Uterus (tissue), 4 donors: ENCODE measurements around the gene TTLL3. TPM values are rescaled to one million over a fixed set of nuclear protein-coding genes. Genes with fewer than 3 reads are reported as not detected.

Source experiments
- DNase-seq, 2 donors: peaks; one replicate each; pipeline ENCODE4 v3.0.0-alpha.2; 2019 to 2020
- H3K27ac ChIP-seq, 2 donors: fragments of 200-600 bp; sonication (generic); 1 replicate in 1 of 2; 2 replicates in 1 of 2; pipeline ENCODE4 v1.5.1; 2016 to 2018
- H3K27me3 ChIP-seq, 2 donors: fragments of 200-600 bp; sonication (generic); one replicate each; pipeline ENCODE4 v1.5.1; 2018 to 2019; ENCODE audit warnings: control low read depth in 1 of 2
- H3K36me3 ChIP-seq, 2 donors: fragments of 200-600 bp; sonication (generic); one replicate each; pipeline ENCODE4 v1.5.1; 2019; ENCODE audit warnings: control low read depth in 1 of 2
- H3K4me1 ChIP-seq, 2 donors: fragments of 200-600 bp; sonication (generic); one replicate each; pipeline ENCODE4 v1.5.1; 2018 to 2019; ENCODE audit warnings: control low read depth in 1 of 2
- H3K4me3 ChIP-seq, 2 donors: fragments of 200-600 bp; sonication (generic); 1 replicate in 1 of 2; 2 replicates in 1 of 2; pipeline ENCODE4 v1.5.1; 2018 to 2019; ENCODE audit warnings: mild to moderate bottlenecking in 1 of 2
- H3K9me3 ChIP-seq, 2 donors: fragments of 200-600 bp; sonication (generic); one replicate each; pipeline ENCODE4 v1.5.1; 2019; ENCODE audit warnings: control low read depth in 1 of 2
- POLR2A ChIP-seq, 2 donors: fragments of 450-650 bp; IDR thresholded peaks; one replicate each; pipeline ENCODE4 v1.6.1; 2016; ENCODE audit warnings: antibody characterized with exemption in 2 of 2, mild to moderate bottlenecking in 1 of 2, moderate library complexity in 1 of 2
- intact Hi-C: fragments of 100-400 bp; cut with DNase I; formaldehyde crosslinking; loops from one replicate; pipeline ENCODE4 v1.15.1; 2023; ENCODE audit warnings: low total_unique reads
- total RNA-seq, 4 donors: library from RNA; depleted of rRNA in 3 of 4; stranded (reverse); fragments of >200 nt in 3 of 4; gene quantifications; one replicate each; pipeline versions ENCODE4 v1.1.0 to v1.2.4, GENCODE V29; 2014 to 2023
- TF ChIP-seq, protein P1 (sequence below), 4 experiments: fragments of 200-600 bp in 2 of 4; fragments of 450-650 bp in 2 of 4; sonication (generic) in 2 of 4; IDR thresholded peaks; one replicate each; pipeline ENCODE4 v1.5.1; 2016 to 2019; ENCODE audit warnings: antibody characterized with exemption in 4 of 4, mild to moderate bottlenecking in 2 of 4, moderate library complexity in 1 of 4
- donor health status: DM: yes; HTN: yes; CAD: no.

Gene TTLL3
- total RNA-seq, 4 donors from 2014 or later: 67.1 to 349 (median 83.7) TPM

DNA sequence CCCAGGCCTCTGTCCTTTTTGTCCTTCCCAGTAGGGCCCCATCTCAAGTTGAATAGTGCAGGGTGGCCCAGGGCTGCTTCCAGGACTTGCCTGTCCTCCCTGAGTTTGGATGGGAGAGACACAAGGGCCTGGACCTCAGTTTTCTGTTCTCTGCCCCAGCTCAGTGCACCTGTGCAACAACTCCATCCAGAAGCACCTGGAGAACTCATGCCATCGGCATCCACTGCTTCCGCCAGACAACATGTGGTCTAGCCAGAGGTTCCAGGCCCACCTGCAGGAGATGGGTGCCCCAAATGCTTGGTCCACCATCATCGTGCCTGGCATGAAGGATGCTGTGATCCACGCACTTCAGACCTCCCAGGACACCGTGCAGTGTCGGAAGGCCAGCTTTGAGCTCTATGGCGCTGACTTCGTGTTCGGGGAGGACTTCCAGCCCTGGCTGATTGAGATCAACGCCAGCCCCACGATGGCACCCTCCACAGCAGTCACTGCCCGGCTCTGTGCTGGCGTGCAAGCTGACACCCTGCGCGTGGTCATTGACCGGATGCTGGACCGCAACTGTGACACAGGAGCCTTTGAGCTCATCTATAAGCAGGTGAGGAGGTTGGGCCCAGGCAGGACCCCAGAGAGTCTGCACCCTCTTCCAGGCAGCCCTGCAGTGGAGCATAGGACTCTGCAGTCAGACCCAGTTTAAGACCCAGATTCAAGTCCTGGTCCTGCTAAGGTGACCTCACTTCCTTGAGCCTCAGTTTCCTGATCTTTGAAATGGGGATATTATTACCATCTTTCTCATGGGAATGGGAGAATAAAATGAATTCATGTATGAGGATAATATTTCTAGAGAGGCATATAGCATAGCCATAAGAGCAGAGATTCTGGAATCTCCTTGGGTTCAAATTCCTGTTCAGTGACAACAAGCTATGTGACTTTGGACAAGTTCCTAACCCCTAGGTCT is 19.0 kb downstream of the TTLL3 start:
- intact Hi-C loops: no loop called here
- Histone ChIP-seq H3K27me3 (no peaks in the 10 kb centered on the region), H3K36me3 (no peaks in the 10 kb centered on the region), H3K4me1 (no peaks in the 10 kb centered on the region), H3K4me3 (no peak overlapping the region), H3K9me3 (no peaks in the 10 kb centered on the region), H3K27ac (no peak overlapping the region)
- DNase-seq: no peak
- TF ChIP-seq, protein P1, sequence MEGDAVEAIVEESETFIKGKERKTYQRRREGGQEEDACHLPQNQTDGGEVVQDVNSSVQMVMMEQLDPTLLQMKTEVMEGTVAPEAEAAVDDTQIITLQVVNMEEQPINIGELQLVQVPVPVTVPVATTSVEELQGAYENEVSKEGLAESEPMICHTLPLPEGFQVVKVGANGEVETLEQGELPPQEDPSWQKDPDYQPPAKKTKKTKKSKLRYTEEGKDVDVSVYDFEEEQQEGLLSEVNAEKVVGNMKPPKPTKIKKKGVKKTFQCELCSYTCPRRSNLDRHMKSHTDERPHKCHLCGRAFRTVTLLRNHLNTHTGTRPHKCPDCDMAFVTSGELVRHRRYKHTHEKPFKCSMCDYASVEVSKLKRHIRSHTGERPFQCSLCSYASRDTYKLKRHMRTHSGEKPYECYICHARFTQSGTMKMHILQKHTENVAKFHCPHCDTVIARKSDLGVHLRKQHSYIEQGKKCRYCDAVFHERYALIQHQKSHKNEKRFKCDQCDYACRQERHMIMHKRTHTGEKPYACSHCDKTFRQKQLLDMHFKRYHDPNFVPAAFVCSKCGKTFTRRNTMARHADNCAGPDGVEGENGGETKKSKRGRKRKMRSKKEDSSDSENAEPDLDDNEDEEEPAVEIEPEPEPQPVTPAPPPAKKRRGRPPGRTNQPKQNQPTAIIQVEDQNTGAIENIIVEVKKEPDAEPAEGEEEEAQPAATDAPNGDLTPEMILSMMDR (IDR thresholded peaks at IDR 0.05): no peak
- no peak for TF ChIP-seq POLR2A (IDR thresholded peaks at IDR 0.05)

DNA sequence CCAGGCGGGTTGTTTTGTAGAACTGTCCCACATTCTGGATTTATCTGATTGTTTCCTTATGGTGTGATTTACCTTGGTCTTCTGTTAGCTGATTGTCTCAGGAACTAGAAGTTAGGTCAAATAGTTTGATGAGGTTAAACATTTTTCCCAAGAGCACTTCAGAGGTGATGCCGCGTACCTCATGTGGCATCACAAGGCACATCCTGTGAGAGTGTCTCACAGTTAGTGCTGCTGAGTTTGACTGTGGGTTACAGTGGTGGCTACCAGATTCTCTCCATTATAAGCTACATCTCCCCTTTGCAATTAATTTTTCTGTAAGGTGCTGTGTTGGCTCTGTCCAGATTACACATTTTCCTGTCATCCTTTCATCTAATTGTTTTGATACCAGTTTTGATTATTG is 21.2 kb downstream of the TTLL3 start:
- no peak overlapping the region for H3K4me3 ChIP-seq
- H3K9me3 ChIP-seq: no peaks in the 10 kb centered on the region
- intact Hi-C loops: no loop called here
- H3K4me1 ChIP-seq: no peaks in the 10 kb centered on the region
- no peak overlapping the region for H3K27ac ChIP-seq
- DNase-seq: no peak
- no peaks in the 10 kb centered on the region for H3K36me3 ChIP-seq
- no peaks in the 10 kb centered on the region for H3K27me3 ChIP-seq
- TF ChIP-seq, protein P1 (IDR thresholded peaks at IDR 0.05): no peak
- TF ChIP-seq POLR2A (IDR thresholded peaks at IDR 0.05): no peak

DNA sequence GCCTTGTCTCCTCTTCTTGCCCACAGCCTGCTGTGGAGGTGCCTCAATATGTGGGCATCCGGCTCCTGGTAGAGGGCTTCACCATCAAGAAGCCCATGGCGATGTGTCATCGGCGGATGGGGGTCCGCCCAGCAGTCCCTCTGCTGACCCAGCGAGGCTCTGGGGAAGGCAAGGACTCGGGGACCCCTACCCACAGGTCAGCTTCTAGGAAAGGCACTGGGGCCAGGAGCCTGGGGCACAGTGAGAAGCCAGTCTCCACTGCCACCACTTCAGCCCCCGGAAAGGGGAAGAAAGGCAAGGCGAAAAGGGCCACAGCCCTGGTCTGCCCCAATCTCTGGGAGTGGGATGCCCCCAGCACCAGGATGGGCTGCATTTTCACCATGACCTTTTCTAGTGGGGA is 23.0 kb downstream of the TTLL3 start:
- Histone ChIP-seq H3K27me3 (no peaks in the 10 kb centered on the region), H3K9me3 (no peaks in the 10 kb centered on the region), H3K27ac (no peak overlapping the region), H3K4me1 (no peaks in the 10 kb centered on the region), H3K4me3 (no peak overlapping the region), H3K36me3 (no peaks in the 10 kb centered on the region)
- no peak for TF ChIP-seq POLR2A (IDR thresholded peaks at IDR 0.05)
- TF ChIP-seq, protein P1 (IDR thresholded peaks at IDR 0.05): no peak
- intact Hi-C loops: no loop called here
- no peak for DNase-seq

DNA sequence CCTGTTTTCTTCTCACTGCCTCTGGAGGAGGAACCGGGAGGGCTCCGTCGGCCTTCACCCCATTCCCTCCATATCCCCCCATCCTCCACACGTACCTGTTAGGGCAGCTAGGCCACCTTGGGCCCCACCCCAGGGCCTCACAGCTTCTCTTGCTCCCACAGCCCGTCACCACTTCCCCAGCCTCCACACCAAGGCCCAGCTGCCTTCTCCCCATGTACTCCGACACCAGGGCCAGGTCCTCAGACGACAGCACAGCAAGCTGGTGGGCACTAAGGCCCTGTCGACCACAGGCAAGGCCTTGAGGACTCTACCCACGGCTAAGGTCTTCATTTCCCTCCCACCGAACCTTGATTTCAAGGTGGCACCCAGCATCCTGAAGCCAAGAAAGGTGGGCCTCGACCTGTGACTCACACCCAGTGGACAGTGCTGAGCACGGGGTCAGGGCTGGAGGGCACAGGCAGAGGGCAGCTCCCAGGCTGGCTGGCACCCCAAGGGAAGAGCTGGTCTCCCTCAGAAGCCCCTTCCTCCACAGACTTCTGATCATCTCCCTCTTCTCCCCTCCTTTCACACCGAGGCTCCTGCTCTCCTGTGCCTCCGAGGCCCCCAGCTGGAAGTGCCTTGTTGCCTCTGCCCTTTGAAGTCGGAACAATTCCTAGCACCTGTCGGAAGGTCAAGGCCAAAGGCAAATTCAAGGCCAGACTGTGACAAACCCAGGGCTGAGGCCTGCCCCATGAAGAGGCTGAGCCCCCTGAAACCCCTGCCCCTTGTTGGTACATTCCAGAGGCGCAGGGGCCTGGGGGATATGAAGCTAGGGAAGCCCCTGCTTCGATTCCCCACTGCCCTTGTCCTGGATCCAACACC is 24.7 kb downstream of the TTLL3 start:
- TF ChIP-seq, protein P1 (IDR thresholded peaks at IDR 0.05): no peak
- TF ChIP-seq POLR2A (IDR thresholded peaks at IDR 0.05): no peak
- Histone ChIP-seq H3K4me3 (no peak overlapping the region), H3K27ac (no peak overlapping the region), H3K4me1 (no peaks in the 10 kb centered on the region), H3K9me3 (no peaks in the 10 kb centered on the region), H3K27me3 (no peaks in the 10 kb centered on the region), H3K36me3 (no peaks in the 10 kb centered on the region)
- intact Hi-C loops: no loop called here
- DNase-seq: no peak
